ENCODE data around the gene DEFB129.
"Not testable (repeated sequence)": the region's sequence is repeated elsewhere in the genome, so short reads cannot be mapped to it uniquely, and the experiment has no call there.

The DEFB129 gene

DNA sequence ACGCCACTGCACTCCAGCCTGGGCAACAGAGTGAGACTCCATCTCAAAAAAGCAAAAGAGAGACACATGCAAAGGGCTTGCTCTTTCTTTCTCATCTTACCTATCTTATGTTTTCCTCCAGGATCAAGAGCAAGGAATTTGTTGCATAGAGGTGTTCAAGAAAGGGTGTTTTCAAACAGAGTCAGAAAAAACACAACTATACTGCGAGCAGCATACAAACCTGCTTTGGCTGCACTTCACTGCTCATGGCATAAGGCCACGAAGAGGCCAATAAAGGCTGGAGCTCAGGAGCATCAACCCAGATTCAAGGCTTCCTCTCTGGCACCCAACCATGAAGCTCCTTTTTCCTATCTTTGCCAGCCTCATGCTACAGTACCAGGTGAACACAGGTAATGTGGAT lies at the start of gene DEFB129:
TSS of gene DEFB129 (plus strand) at position 301 of the 400 bp plus-strand sequence. CDS start at position 332, 31 bp downstream.
- in situ Hi-C loops (cut with HindIII; ENCODE audit: low sequenced_read_pairs): no loop called here

DNA sequence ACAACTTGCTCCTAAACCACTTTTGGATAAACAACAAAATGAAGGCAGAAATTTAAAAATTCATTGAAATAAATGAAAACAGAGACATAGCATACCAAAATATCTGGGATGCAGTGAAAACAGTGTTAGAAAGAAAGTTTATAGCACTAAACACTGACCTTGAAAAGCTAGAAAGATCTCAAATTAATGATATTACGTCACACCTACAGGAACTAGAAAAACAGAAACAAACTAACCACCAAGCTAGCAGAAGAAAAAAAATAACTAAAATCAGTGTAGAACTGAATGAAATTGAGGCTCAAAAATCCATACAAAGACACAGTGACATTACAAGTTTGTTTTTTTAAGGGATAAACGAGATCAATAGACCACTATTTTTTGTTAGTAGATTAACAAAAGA lies 42.8 kb upstream of the DEFB129 start:
- in situ Hi-C loops (cut with HindIII; ENCODE audit: low sequenced_read_pairs): no loop called here

GRCh38 chr20:187733-188132 lies 39.3 kb upstream of the DEFB129 start:
- in situ Hi-C loops (cut with HindIII; ENCODE audit: low sequenced_read_pairs): no loop called here

DNA sequence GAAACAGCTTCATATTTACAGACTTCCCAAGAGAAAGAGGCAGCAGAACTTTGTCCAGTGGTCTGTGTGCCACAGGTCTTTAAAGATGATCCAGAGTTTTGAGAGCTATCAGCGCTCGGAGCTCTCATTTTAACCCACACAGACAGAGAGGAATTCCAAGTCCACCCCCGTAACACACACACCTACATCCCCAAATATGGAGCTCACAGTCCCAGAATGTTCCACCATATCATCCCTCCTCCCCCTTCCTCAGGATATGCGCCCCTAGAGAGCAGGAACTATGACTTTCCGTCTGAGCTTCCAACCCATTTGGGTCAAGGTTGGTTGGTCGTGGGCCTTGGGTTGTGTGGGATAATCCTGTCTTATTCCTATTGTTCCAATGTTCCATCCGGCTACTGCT lies 37.4 kb upstream of the DEFB129 start, which contains the start of gene DEFB128:
TSS of gene DEFB128 (minus strand) at position 101 of the 400 bp plus-strand sequence. CDS start at position 13, 88 bp downstream.
- in situ Hi-C loops (cut with HindIII; ENCODE audit: low sequenced_read_pairs): no loop called here

DNA sequence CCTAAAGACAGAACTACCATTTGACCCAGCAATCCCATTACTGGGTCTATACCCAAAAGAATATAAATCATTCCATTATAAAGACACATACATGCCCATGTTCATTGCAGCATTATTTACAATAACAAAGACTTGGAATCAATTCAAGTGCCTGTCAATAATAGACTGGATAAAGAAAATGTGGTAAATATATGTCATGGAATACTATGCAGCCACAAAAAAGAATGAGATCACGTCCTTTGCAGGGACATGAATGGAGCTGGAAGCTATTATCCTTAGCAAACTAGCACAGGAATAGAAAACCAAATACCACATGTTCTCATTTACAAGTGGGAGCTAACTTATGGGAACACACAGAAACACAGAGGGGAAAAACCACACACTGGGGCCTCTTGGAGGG lies 28.8 kb upstream of the DEFB129 start:
- in situ Hi-C loops (cut with HindIII; ENCODE audit: low sequenced_read_pairs): no loop called here

DNA sequence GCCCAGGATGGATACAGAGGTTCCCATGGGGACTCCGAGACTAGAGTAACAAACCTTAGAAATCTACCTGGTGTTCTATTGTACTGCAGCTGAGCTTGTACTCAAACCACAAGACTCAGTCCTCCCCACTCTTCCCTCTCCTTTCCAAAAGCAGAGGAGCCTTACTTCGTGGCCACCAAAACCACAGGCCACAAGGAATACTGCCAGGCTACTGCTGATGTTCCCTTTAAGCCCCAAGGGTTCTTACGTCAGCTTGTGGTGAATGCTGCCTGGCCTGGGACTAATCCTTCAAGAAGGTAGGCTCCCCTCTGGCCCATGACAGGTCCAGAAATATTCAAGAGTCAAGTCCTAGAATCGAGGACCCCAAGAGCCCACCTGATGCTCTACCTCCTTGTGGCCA lies 27.1 kb upstream of the DEFB129 start:
- in situ Hi-C loops (cut with HindIII; ENCODE audit: low sequenced_read_pairs): no loop called here

DNA sequence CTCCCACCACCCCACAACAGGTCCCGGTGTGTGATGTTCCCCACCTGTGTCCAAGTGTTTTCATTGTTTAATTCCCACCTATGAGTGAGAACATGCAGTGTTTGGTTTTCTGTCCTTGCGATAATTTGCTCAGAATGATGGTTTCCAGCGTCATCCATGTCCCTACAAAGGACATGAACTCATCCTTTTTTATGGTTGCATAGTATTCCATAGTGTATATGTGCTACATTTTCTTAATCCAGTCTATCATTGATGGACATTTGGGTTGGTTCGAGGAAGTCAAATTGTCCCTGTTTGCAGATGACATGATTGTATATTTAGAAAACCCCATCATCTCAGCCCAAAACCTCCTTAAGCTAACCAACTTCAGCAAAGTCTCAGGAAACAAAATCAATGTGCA lies 23.4 kb upstream of the DEFB129 start:
- in situ Hi-C loops (cut with HindIII; ENCODE audit: low sequenced_read_pairs): not testable (repeated sequence)

GRCh38 chr20:208942-209566 lies 18.0 kb upstream of the DEFB129 start:
- in situ Hi-C loops (cut with HindIII; ENCODE audit: low sequenced_read_pairs): no loop called here

GRCh38 chr20:210809-211502 lies 16.1 kb upstream of the DEFB129 start:
- in situ Hi-C loops (cut with HindIII; ENCODE audit: low sequenced_read_pairs): no loop called here

DNA sequence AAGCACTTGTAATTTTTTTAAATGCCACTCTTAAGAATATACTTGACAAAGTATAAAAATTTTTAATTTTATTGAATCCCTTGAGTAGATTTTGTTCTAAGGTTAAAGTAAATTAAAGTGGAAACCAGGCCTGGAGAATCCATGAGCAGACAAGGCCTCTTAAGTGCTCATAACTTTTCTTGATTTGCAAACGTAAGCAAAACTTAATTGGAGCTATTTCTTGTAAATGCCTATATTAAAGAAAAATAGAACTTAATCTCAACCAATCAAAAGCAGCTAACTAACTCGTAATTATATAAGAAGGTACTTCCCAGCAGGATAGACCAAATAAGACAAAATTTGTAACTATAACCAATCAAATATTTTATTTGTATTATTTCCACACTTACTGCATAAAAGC lies 12.7 kb upstream of the DEFB129 start:
- in situ Hi-C loops (cut with HindIII; ENCODE audit: low sequenced_read_pairs): no loop called here

DNA sequence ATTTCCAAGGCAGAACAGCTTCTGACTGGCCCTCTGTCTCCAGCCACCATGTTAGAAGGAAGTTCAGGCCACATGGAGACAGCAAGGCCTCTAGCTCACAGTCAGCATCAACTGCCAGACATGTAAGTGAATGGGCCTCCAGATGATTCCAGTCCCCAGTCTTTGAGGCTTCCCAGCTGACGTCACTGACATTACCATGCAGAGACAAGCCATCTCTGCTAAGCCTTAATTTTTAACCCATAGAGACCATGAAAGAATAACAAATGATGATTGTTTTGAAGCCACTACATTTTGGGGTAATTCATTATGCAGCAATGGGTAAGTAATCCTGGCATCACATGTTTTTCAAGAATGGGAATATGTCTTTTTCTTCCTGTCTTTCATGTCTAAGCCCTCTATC lies 11.3 kb upstream of the DEFB129 start:
- in situ Hi-C loops (cut with HindIII; ENCODE audit: low sequenced_read_pairs): no loop called here

DNA sequence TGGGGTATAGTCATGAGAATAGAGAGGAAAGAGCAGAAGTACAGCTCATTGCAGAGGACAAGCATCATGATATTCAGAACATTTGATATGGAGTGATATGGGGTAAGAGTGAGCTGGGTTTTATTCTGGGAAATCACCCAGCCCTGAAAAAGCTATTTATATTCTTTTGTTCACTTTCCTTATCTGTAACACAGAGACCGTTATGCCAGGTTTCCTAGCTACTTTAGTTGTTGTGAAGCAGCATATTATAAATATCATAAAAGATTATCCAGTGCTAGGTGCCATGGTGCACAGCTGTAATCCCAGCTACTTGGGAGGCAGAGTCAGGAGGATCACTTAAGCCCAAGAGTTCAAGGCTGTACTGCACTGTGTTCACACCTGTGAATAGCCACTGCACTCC lies 9.8 kb upstream of the DEFB129 start:
- in situ Hi-C loops (cut with HindIII; ENCODE audit: low sequenced_read_pairs): no loop called here

GRCh38 chr20:219290-220115 lies 7.6 kb upstream of the DEFB129 start:
- in situ Hi-C loops (cut with HindIII; ENCODE audit: low sequenced_read_pairs): no loop called here

GRCh38 chr20:221258-221830 lies 5.7 kb upstream of the DEFB129 start:
- in situ Hi-C loops (cut with HindIII; ENCODE audit: low sequenced_read_pairs): no loop called here

DNA sequence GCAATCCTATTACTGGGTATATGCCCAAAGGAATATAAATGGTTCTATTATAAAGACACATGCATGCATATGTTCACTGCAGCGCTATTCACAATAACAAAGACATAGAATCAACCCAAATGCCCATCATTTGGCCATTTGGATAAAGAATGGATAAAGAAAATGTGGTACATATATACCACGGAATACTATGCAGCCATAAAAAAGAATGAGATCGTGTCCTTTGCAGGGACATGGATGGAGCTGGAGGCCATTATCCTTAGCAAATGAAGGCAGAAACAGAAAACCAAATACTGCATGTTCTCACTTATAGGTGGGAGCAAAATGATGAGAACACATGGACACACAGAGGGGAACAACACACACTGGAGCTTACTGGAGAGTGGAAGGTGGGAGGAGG lies 1.2 kb upstream of the DEFB129 start:
- in situ Hi-C loops (cut with HindIII; ENCODE audit: low sequenced_read_pairs): not testable (repeated sequence)

- in situ Hi-C loops (cut with HindIII; ENCODE audit: low sequenced_read_pairs): no loop called here
Measured at GRCh38 chr20:227439-228105, 514 bp downstream of the DEFB129 start.

DNA sequence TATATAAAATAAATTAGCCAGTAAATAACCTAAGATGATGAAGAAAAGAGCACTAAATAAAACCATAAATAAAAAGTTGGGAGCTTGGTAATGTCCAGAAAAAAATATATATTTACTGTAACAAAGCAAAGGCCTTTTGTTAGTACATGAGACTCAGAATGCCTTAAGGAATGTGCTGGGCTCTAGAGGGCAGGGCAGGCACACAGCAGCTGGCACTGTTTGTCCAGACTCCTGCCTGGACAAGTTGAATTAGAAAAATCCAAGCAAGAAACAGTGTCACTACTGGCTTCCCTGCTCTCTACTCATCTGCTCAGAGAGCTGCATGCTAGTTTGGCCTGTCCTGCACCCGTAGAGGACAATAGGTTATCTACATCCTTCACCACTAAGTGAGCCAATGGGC lies 8.8 kb downstream of the DEFB129 start:
- in situ Hi-C loops (cut with HindIII; ENCODE audit: low sequenced_read_pairs): no loop called here

- in situ Hi-C loops (cut with HindIII; ENCODE audit: low sequenced_read_pairs): no loop called here
Measured at GRCh38 chr20:237489-237888, 10.4 kb downstream of the DEFB129 start.

- in situ Hi-C loops (cut with HindIII; ENCODE audit: low sequenced_read_pairs): no loop called here
Measured at GRCh38 chr20:237929-238328, 10.9 kb downstream of the DEFB129 start.

- in situ Hi-C loops (cut with HindIII; ENCODE audit: low sequenced_read_pairs): no loop called here
Measured at GRCh38 chr20:242905-243304, 15.8 kb downstream of the DEFB129 start.

DNA sequence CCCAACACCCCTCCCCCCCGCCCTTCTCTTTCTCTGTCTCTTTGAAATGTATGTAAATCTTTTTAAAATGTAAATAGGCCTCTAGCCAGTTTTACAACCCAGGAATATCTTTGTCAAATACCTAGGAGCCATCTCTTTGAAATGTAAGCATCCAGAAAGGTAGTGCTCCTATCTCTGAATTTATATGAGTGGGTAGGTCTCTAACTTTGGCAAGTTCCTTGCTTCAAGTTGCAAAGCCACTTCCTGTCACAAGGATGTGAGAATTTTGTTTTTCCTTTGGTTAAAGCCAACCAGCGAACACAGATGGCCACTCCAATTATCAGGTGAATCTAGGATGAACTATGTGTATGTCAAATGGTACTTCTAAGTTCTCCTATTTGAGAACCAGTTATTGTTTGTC lies 24.3 kb downstream of the DEFB129 start:
- in situ Hi-C loops (cut with HindIII; ENCODE audit: low sequenced_read_pairs): no loop called here

Data from DLD1 (cell line).